Tibial artery (tissue), 4 donors: ENCODE results near the gene CHRNE.

ENCODE experiments used
- DNase-seq, 2 donors: peaks; one replicate each; pipeline ENCODE4 v3.0.0-alpha.2; 2019
- H3K27ac ChIP-seq, 2 donors: fragments of 200-600 bp; sonication (generic) in 1 of 2; 1 replicate in 1 of 2; 2 replicates in 1 of 2; pipeline ENCODE4 v1.5.1; 2018 to 2019; ENCODE audit warnings: mild to moderate bottlenecking in 1 of 2
- H3K27me3 ChIP-seq, 2 donors: fragments of 200-600 bp; sonication (generic) in 1 of 2; one replicate each; pipeline versions ENCODE4 v1.5.1 to v1.6.0; 2016 to 2019
- H3K36me3 ChIP-seq, 3 donors: fragments of 200-600 bp; sonication (generic) in 2 of 3; one replicate each; pipeline ENCODE4 v1.5.1; 2016 to 2019; ENCODE audit warnings: mild to moderate bottlenecking in 2 of 3
- H3K4me1 ChIP-seq, 4 donors: fragments of 200-600 bp; sonication (generic) in 2 of 4; 1 replicate in 3 of 4; 2 replicates in 1 of 4; pipeline ENCODE4 v1.5.1; 2016 to 2019
- H3K4me3 ChIP-seq, 2 donors: fragments of 200-600 bp; sonication (generic) in 1 of 2; 1 replicate in 1 of 2; 2 replicates in 1 of 2; pipeline ENCODE4 v1.5.1; 2018 to 2019; ENCODE audit warnings: mild to moderate bottlenecking in 2 of 2
- H3K9me3 ChIP-seq, 3 donors: fragments of 200-600 bp; sonication (generic) in 1 of 3; one replicate each; pipeline ENCODE4 v1.5.1; 2016 to 2019
- intact Hi-C: fragments of 100-400 bp; cut with DNase I; formaldehyde crosslinking; loops from one replicate; pipeline ENCODE4 v1.15.0; 2023; ENCODE audit warnings: low total_unique reads
- TF ChIP-seq, protein P1 (sequence below), 2 experiments: fragments of 200-600 bp in 1 of 2; fragments of 450-650 bp in 1 of 2; IDR thresholded peaks; one replicate each; pipeline ENCODE4 v1.5.1; 2017 to 2019; ENCODE audit warnings: antibody characterized with exemption in 2 of 2, mild to moderate bottlenecking in 1 of 2, moderate library complexity in 1 of 2

The CHRNE gene

DNA sequence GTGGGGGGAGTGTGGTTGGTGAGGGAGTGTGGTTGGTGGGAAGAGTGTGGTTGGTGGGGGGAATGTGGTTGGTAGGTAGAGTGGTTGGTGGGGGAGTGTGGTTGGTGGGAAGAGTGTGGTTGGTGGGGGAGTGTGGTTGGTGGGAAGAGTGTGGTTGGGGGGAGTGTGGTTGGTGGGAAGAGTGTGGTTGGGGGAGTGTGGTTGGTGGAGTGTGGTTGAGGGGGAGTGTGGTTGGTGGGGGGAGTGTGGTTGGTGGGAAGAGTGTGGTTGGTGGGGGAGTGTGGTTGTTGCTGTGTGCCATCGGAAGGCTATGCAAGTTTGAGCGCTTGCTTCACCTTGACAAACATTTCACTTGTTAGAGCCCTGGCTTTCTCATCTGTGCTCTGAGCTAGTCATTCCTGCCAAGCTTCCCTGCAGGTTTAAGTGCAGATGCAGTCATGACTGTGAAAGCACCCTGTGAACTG is 49.7 kb downstream of the CHRNE start:
- H3K36me3 ChIP-seq, result no peaks in the 10 kb centered on the region
- no peak for DNase-seq
- H3K27me3 ChIP-seq, result no peaks in the 10 kb centered on the region
- H3K9me3 ChIP-seq, result no peaks in the 10 kb centered on the region
- H3K4me3 ChIP-seq, result no peak overlapping the region
- intact Hi-C loops, result no loop called here
- H3K4me1 ChIP-seq, result peaks cover 0 to 32% (median 4%) of the 10 kb centered on the region in 4 donors
- TF ChIP-seq, protein P1, sequence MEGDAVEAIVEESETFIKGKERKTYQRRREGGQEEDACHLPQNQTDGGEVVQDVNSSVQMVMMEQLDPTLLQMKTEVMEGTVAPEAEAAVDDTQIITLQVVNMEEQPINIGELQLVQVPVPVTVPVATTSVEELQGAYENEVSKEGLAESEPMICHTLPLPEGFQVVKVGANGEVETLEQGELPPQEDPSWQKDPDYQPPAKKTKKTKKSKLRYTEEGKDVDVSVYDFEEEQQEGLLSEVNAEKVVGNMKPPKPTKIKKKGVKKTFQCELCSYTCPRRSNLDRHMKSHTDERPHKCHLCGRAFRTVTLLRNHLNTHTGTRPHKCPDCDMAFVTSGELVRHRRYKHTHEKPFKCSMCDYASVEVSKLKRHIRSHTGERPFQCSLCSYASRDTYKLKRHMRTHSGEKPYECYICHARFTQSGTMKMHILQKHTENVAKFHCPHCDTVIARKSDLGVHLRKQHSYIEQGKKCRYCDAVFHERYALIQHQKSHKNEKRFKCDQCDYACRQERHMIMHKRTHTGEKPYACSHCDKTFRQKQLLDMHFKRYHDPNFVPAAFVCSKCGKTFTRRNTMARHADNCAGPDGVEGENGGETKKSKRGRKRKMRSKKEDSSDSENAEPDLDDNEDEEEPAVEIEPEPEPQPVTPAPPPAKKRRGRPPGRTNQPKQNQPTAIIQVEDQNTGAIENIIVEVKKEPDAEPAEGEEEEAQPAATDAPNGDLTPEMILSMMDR (IDR thresholded peaks at IDR 0.05), result no peak
- no peak overlapping the region for H3K27ac ChIP-seq

DNA sequence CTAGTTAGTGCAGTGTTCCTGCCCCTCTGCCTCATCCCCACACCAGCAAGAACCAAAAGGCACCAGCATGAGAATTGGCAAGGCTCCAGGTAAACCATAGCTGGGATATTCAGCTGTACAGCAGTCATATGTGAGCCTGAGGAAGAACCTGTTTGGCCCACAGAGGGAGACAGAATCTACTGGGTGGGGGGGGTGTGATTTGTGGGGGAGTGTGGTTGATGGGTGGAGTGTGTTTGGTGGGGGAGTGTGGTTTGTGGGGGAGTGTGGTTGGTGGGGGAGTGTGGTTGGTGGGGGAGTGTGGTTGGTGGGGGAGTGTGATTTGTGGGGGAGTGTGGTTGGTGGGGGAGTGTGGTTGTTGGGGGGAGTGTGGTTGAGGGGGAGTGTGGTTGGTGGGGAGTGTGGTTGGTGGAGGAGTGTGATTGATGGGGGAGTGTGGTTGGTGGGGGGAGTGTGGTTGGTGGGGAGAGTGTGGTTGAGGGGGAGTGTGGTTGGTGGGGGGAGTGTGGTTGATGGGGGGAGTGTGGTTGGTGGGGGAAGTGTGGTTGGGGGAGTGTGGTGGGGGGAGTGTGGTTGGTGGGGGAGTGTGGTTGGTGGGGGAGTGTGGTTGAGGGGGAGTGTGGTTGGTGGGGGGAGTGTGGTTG is 50.2 kb downstream of the CHRNE start:
- intact Hi-C loops, result no loop called here
- H3K27me3 ChIP-seq, result no peaks in the 10 kb centered on the region
- no peaks in the 10 kb centered on the region for H3K9me3 ChIP-seq
- TF ChIP-seq, protein P1 (IDR thresholded peaks at IDR 0.05), result no peak
- no peak for DNase-seq
- H3K4me1 ChIP-seq, result peaks cover 0 to 26% (median 1%) of the 10 kb centered on the region in 4 donors
- H3K27ac ChIP-seq, result no peak overlapping the region
- no peaks in the 10 kb centered on the region for H3K36me3 ChIP-seq
- H3K4me3 ChIP-seq, result no peak overlapping the region

DNA sequence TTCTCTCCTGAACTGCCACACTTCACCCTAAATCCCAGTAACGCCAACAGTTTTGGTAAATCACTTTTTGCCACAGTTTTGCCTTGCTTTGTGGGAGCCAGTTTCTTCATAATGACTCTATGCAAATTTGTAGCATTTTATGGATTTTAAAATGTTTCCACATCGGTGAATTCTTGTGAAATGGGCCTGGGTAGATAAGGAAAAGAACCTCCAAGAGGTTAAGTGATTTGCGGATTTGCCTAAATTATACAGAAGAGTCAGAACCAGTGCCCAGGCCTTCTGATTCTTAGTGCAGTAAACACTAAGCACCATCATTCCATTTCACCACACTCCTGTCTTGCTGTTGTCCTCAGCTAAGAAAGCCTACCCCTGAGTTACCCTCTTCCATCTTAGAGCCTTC is 51.8 kb downstream of the CHRNE start:
- Histone ChIP-seq H3K9me3 (no peaks in the 10 kb centered on the region), H3K27me3 (no peaks in the 10 kb centered on the region), H3K36me3 (no peaks in the 10 kb centered on the region), H3K27ac (no peak overlapping the region), H3K4me1 (peaks cover 0 to 19% (median 0%) of the 10 kb centered on the region in 4 donors), H3K4me3 (no peak overlapping the region)
- no peak for DNase-seq
- intact Hi-C loops, result no loop called here
- TF ChIP-seq, protein P1 (IDR thresholded peaks at IDR 0.05), result no peak

GRCh38 chr17:4850246-4850645 is 52.7 kb downstream of the CHRNE start:
- no peak for DNase-seq
- no peak overlapping the region for H3K27ac ChIP-seq
- H3K36me3 ChIP-seq, result no peaks in the 10 kb centered on the region
- H3K4me3 ChIP-seq, result no peak overlapping the region
- TF ChIP-seq, protein P1 (IDR thresholded peaks at IDR 0.05), result no peak
- H3K27me3 ChIP-seq, result no peaks in the 10 kb centered on the region
- H3K4me1 ChIP-seq, result peaks cover 0 to 28% (median 0%) of the 10 kb centered on the region in 4 donors
- H3K9me3 ChIP-seq, result no peaks in the 10 kb centered on the region
- intact Hi-C loops, result no loop called here

GRCh38 chr17:4849011-4849536 is 53.8 kb downstream of the CHRNE start:
- TF ChIP-seq, protein P1 (IDR thresholded peaks at IDR 0.05), result no peak
- DNase-seq, result no peak
- Histone ChIP-seq H3K4me1 (peaks cover 0 to 26% (median 0%) of the 10 kb centered on the region in 4 donors), H3K27me3 (no peaks in the 10 kb centered on the region), H3K36me3 (no peaks in the 10 kb centered on the region), H3K4me3 (no peak overlapping the region), H3K27ac (no peak overlapping the region), H3K9me3 (no peaks in the 10 kb centered on the region)
- intact Hi-C loops, result no loop called here
